K562 (cell line): ENCODE data around the gene SRRT. TPM values are rescaled to one million over a fixed set of nuclear protein-coding genes. Genes with fewer than 3 reads are reported as not detected.

ENCODE experiments used
- CHCHD3 ChIP-seq: fragments of 250-450 bp; sonication (Bioruptor Pico); IDR thresholded peaks from 2 replicates; pipeline ENCODE4 v2.1.2; 2022; ENCODE audit warnings: mild to moderate bottlenecking
- DIDO1 ChIP-seq: fragments of 450-650 bp; IDR thresholded peaks from 2 replicates; pipeline ENCODE4 v1.6.1; 2016; ENCODE audit warnings: low read depth, missing biosample characterization, missing genetic modification characterization
- DLX4 ChIP-seq: fragments of 250-450 bp; sonication (Bioruptor Pico); IDR thresholded peaks from 2 replicates; pipeline ENCODE4 v1.6.1; 2021; ENCODE audit warnings: mild to moderate bottlenecking
- ESRRA ChIP-seq: fragments of 450-650 bp; IDR thresholded peaks from 2 replicates; pipeline ENCODE4 v1.6.1; 2014; ENCODE audit warnings: low read depth, mild to moderate bottlenecking, moderate library complexity, borderline replicate concordance
- GATA2 ChIP-seq: sonication (generic); formaldehyde crosslinking; IDR thresholded peaks from 2 replicates; pipeline ENCODE4 v1.4.0; 2020; ENCODE audit warnings: mild to moderate bottlenecking, missing genetic modification reagents
- HINFP ChIP-seq: fragments of 450-650 bp; conservative IDR thresholded peaks from 2 replicates; pipeline ENCODE4 v1.6.1; 2016; ENCODE audit warnings: missing genetic modification characterization, low read depth, mild to moderate bottlenecking, control low read depth, missing compliant biosample characterization
- MED1 ChIP-seq: sonication (generic); formaldehyde crosslinking; IDR thresholded peaks from 2 replicates; pipeline ENCODE4 v1.8.1; 2023; ENCODE audit warnings: missing genetic modification reagents, borderline replicate concordance
- NR1H2 ChIP-seq: sonication (generic); formaldehyde crosslinking; IDR thresholded peaks from 2 replicates; pipeline ENCODE4 v1.4.0; 2020; ENCODE audit warnings: mild to moderate bottlenecking, missing genetic modification reagents
- NRF1 ChIP-seq, 2 experiments: fragments of 450-650 bp; IDR thresholded peaks in 1 of 2; conservative IDR thresholded peaks in 1 of 2; 2 replicates each; pipeline ENCODE4 v1.6.1; 2014; ENCODE audit warnings: mild to moderate bottlenecking in 2 of 2
- PCBP1 ChIP-seq: fragments of 200-400 bp; formaldehyde crosslinking; IDR thresholded peaks from 2 replicates; pipeline ENCODE4 v1.6.1; 2018; ENCODE audit warnings: mild to moderate bottlenecking, low read depth, low read length; ENCODE audit not compliant: poor library complexity, severe bottlenecking
- SIN3B ChIP-seq: fragments of 450-650 bp; IDR thresholded peaks from 2 replicates; pipeline ENCODE4 v1.6.1; 2017; ENCODE audit warnings: low read depth, mild to moderate bottlenecking, moderate library complexity
- SREBF2 ChIP-seq: sonication (generic); formaldehyde crosslinking; IDR thresholded peaks from 2 replicates; pipeline ENCODE4 v1.4.0; 2020; ENCODE audit warnings: mild to moderate bottlenecking, missing genetic modification reagents
- ZNF282 ChIP-seq: sonication (generic); formaldehyde crosslinking; IDR thresholded peaks from 2 replicates; pipeline ENCODE4 v1.8.1; 2023; ENCODE audit warnings: missing genetic modification reagents
- ZNF407 ChIP-seq: fragments of 450-650 bp; IDR thresholded peaks from 2 replicates; pipeline ENCODE4 v1.6.1; 2016; ENCODE audit warnings: low read depth
- ZNF780A ChIP-seq: fragments of 250-450 bp; sonication (Bioruptor Pico); IDR thresholded peaks from 2 replicates; pipeline ENCODE4 v1.5.0; 2021; ENCODE audit warnings: mild to moderate bottlenecking
- polyA plus RNA-seq, 8 experiments: library from polyadenylated mRNA; depleted of rRNA in 4 of 8; stranded (reverse) in 5 of 8; unstranded in 3 of 8; fragments of >200 nt; fragmentation: Nextera tagmentation in 2 of 8; fragmentation: Illumina TruSeq in 1 of 8; extraction: Ambion mirVana in 2 of 8; extraction: Trizol in 1 of 8; gene quantifications; 2 replicates each; pipeline versions ENCODE4 v1.2.1 to v1.2.3, GENCODE V29; 2011 to 2014; ENCODE audit warnings: inconsistent platforms in 1 of 8, missing spikeins in 1 of 8
- total RNA-seq, 7 experiments: library from RNA; depleted of rRNA in 6 of 7; stranded (reverse); fragments of >200 nt in 6 of 7; fragmentation: Illumina TruSeq in 2 of 7; extraction: Trizol in 2 of 7; gene quantifications; 2 replicates each; pipeline versions ENCODE4 v1.2.1 to v1.2.3, GENCODE V29; 2011 to 2021; ENCODE audit warnings: low replicate concordance in 1 of 7

Gene SRRT
- total and polyA plus RNA-seq, 9 of the 15 experiments (the other 6 are each of a cell fraction or from before 2014, with no cell fraction given): 10.3 to 263 (median 84.4) TPM

GRCh38 chr7:100825215-100825671, 49.7 kb upstream of the SRRT start (continued):
- TF ChIP-seq ZNF407 (no peak), GATA2 (CRISPR knock-in tag) (no peak), PCBP1 (no peak), ZNF282 (no peak), ZNF780A (CRISPR knock-in tag) (no peak), DLX4 (CRISPR knock-in tag) (no peak), NRF1 (conservative IDR thresholded peaks at IDR 0.05 in 1 of 2, IDR thresholded peaks at IDR 0.05 in 1 of 2) (peak; percentile 36 to 59; a peak in 3 of 4 replicates), CHCHD3 (CRISPR knock-in tag) (no peak), DIDO1 (tag) (no peak), HINFP (tag) (no peak), ESRRA (no peak), NR1H2 (CRISPR knock-in tag) (no peak), SIN3B (no peak), SREBF2 (CRISPR knock-in tag) (no peak), MED1 (CRISPR knock-in tag) (no peak)
